Activated naive CD8-positive, alpha-beta T cell treated with anti-CD3 and anti-CD28 coated beads, Interleukin-2, amount 10 ng/mL, durations not matched to agents 7 days and 5 days (primary cell): ENCODE results near the gene EFCAB12. TPM values are rescaled to one million over a fixed set of nuclear protein-coding genes. Genes with fewer than 3 reads are reported as not detected.
"Not testable (repeated sequence)": the region's sequence is repeated elsewhere in the genome, so short reads cannot be mapped to it uniquely, and the experiment has no call there.

Source experiments
- ATAC-seq: fragments of 150-1000 bp; cut with Tn5 transposase; one replicate; pipeline ENCODE4 v1.10.0; 2021; ENCODE audit warnings: low read depth, moderate library complexity
- POLR2A ChIA-PET: fragments of 350-600 bp; sonication (Branson Sonifier 250); formaldehyde crosslinking; loops from one replicate; lab custom pipeline; 2021; ENCODE audit warnings: antibody characterized with exemption; lab: Charles Lee
- DNase-seq: peaks from one replicate; pipeline ENCODE4 v3.0.0; 2021
- H3K27ac Mint-ChIP-seq: one replicate; pipeline ENCODE4 v1.8.0; 2022; ENCODE audit warnings: mild to moderate bottlenecking, mixed read lengths
- H3K27me3 Mint-ChIP-seq: one replicate; pipeline ENCODE4 v1.8.0; 2022; ENCODE audit warnings: mild to moderate bottlenecking, moderate library complexity, mixed read lengths
- H3K36me3 Mint-ChIP-seq: one replicate; pipeline ENCODE4 v1.8.0; 2021; ENCODE audit warnings: mild to moderate bottlenecking, mixed read lengths
- H3K4me1 Mint-ChIP-seq: one replicate; pipeline ENCODE4 v1.8.0; 2021; ENCODE audit warnings: mixed read lengths
- H3K4me3 Mint-ChIP-seq: one replicate; pipeline ENCODE4 v1.8.0; 2022; ENCODE audit warnings: mild to moderate bottlenecking, moderate library complexity, mixed read lengths
- H3K9me3 Mint-ChIP-seq: one replicate; pipeline ENCODE4 v1.8.0; 2021; ENCODE audit warnings: mixed read lengths
- total RNA-seq, 2 experiments: library from RNA; stranded (reverse); gene quantifications; one replicate each; pipeline ENCODE4 v1.2.3, GENCODE V29; 2021

Gene EFCAB12
- total RNA-seq, 2 experiments from 2014 or later: 1.2 to 1.4 TPM

GRCh38 chr3:129392106-129392887, 36.1 kb downstream of the EFCAB12 start:
- POLR2A ChIA-PET, H3K9me3 Mint-ChIP-seq, H3K4me3 Mint-ChIP-seq, H3K4me1 Mint-ChIP-seq, H3K27ac Mint-ChIP-seq, H3K27me3 Mint-ChIP-seq, DNase-seq, ATAC-seq: not testable (repeated sequence)
- H3K36me3 Mint-ChIP-seq: peaks cover 10% of the 10 kb centered on the region

GRCh38 chr3:129391583-129391982, 36.9 kb downstream of the EFCAB12 start:
- ATAC-seq, H3K27ac Mint-ChIP-seq, H3K4me3 Mint-ChIP-seq, H3K4me1 Mint-ChIP-seq, DNase-seq, H3K27me3 Mint-ChIP-seq, H3K9me3 Mint-ChIP-seq, POLR2A ChIA-PET: not testable (repeated sequence)
- peaks cover 17% of the 10 kb centered on the region for H3K36me3 Mint-ChIP-seq

- DNase-seq (no peak), ATAC-seq (no peak)
- H3K4me3 Mint-ChIP-seq: no peak overlapping the region
- H3K9me3 Mint-ChIP-seq: no peaks in the 10 kb centered on the region
- no peak overlapping the region for H3K27ac Mint-ChIP-seq
- POLR2A ChIA-PET: interaction anchor here (0.6 kb wide), 1 partner anchor 232 kb away, joined by 3 read pairs; no protein-coding TSS in a partner anchor
- no peaks in the 10 kb centered on the region for H3K4me1 Mint-ChIP-seq
- H3K27me3 Mint-ChIP-seq: no peaks in the 10 kb centered on the region
- H3K36me3 Mint-ChIP-seq: peaks cover 14% of the 10 kb centered on the region
Measured at GRCh38 chr3:129389572-129389937, 38.9 kb downstream of the EFCAB12 start.

GRCh38 chr3:129388791-129389571, 39.5 kb downstream of the EFCAB12 start:
- H3K4me3 Mint-ChIP-seq, POLR2A ChIA-PET, ATAC-seq, H3K27ac Mint-ChIP-seq, H3K4me1 Mint-ChIP-seq, DNase-seq, H3K27me3 Mint-ChIP-seq, H3K9me3 Mint-ChIP-seq: not testable (repeated sequence)
- H3K36me3 Mint-ChIP-seq: peaks cover 14% of the 10 kb centered on the region

GRCh38 chr3:129387487-129387886, 40.9 kb downstream of the EFCAB12 start:
- no peak overlapping the region for H3K4me3 Mint-ChIP-seq
- no peaks in the 10 kb centered on the region for H3K27me3 Mint-ChIP-seq
- H3K9me3 Mint-ChIP-seq: no peaks in the 10 kb centered on the region
- peaks cover 3% of the 10 kb centered on the region for H3K4me1 Mint-ChIP-seq
- H3K27ac Mint-ChIP-seq: no peak overlapping the region
- DNase-seq (no peak), ATAC-seq (no peak)
- H3K36me3 Mint-ChIP-seq: peaks cover 10% of the 10 kb centered on the region
- POLR2A ChIA-PET: no interaction called here

GRCh38 chr3:129386984-129387383, 41.5 kb downstream of the EFCAB12 start:
- H3K36me3 Mint-ChIP-seq: peaks cover 10% of the 10 kb centered on the region
- POLR2A ChIA-PET: no interaction called here
- H3K9me3 Mint-ChIP-seq: no peaks in the 10 kb centered on the region
- ATAC-seq (no peak), DNase-seq (no peak)
- no peak overlapping the region for H3K4me3 Mint-ChIP-seq
- H3K27me3 Mint-ChIP-seq: no peaks in the 10 kb centered on the region
- H3K27ac Mint-ChIP-seq: no peak overlapping the region
- H3K4me1 Mint-ChIP-seq: peaks cover 3% of the 10 kb centered on the region

- H3K27ac Mint-ChIP-seq, ATAC-seq, H3K9me3 Mint-ChIP-seq, H3K36me3 Mint-ChIP-seq, H3K27me3 Mint-ChIP-seq, H3K4me1 Mint-ChIP-seq, DNase-seq, H3K4me3 Mint-ChIP-seq: not testable (repeated sequence)
- POLR2A ChIA-PET: interaction anchor here (0.7 kb wide), 1 partner anchor 223 kb away, joined by 3 read pairs; no protein-coding TSS in a partner anchor
Measured at GRCh38 chr3:129385507-129385906, 42.9 kb downstream of the EFCAB12 start.

- POLR2A ChIA-PET: no interaction called here
- Mint-ChIP-seq H3K4me1 (peaks cover 3% of the 10 kb centered on the region), H3K27me3 (no peaks in the 10 kb centered on the region), H3K27ac (no peak overlapping the region), H3K4me3 (no peak overlapping the region), H3K36me3 (peaks cover 10% of the 10 kb centered on the region), H3K9me3 (no peaks in the 10 kb centered on the region)
- DNase-seq (no peak), ATAC-seq (no peak)
Measured at GRCh38 chr3:129384594-129385323, 43.7 kb downstream of the EFCAB12 start.

- H3K27me3 Mint-ChIP-seq, H3K4me3 Mint-ChIP-seq, DNase-seq, ATAC-seq, H3K9me3 Mint-ChIP-seq, H3K4me1 Mint-ChIP-seq: not testable (repeated sequence)
- peaks cover 10% of the 10 kb centered on the region for H3K36me3 Mint-ChIP-seq
- POLR2A ChIA-PET: interaction anchor here (0.5 kb wide), 1 partner anchor 140 kb away, joined by 4 read pairs; no protein-coding TSS in a partner anchor
- H3K27ac Mint-ChIP-seq: peak overlapping the region; percentile 38
Measured at GRCh38 chr3:129384103-129384502, 44.3 kb downstream of the EFCAB12 start.

- ATAC-seq (peak; percentile 95), DNase-seq (peak; percentile 45)
- POLR2A ChIA-PET: interaction anchor here (0.5 kb wide), 1 partner anchor 139 kb away, joined by 4 read pairs; no protein-coding TSS in a partner anchor
- H3K36me3 Mint-ChIP-seq: peaks cover 10% of the 10 kb centered on the region
- no peak overlapping the region for H3K27ac Mint-ChIP-seq
- H3K27me3 Mint-ChIP-seq: no peaks in the 10 kb centered on the region
- H3K9me3 Mint-ChIP-seq: no peaks in the 10 kb centered on the region
- peaks cover 3% of the 10 kb centered on the region for H3K4me1 Mint-ChIP-seq
- no peak overlapping the region for H3K4me3 Mint-ChIP-seq
Measured at GRCh38 chr3:129383292-129383860, 45.1 kb downstream of the EFCAB12 start.

- Mint-ChIP-seq H3K36me3 (peaks cover 10% of the 10 kb centered on the region), H3K4me3 (no peak overlapping the region), H3K4me1 (peaks cover 3% of the 10 kb centered on the region), H3K27ac (no peak overlapping the region), H3K27me3 (no peaks in the 10 kb centered on the region), H3K9me3 (no peaks in the 10 kb centered on the region)
- DNase-seq: no peak
- POLR2A ChIA-PET: no interaction called here
- no peak for ATAC-seq
Measured at GRCh38 chr3:129382366-129382765, 46.1 kb downstream of the EFCAB12 start.

- no peak overlapping the region for H3K4me3 Mint-ChIP-seq
- peaks cover 2% of the 10 kb centered on the region for H3K36me3 Mint-ChIP-seq
- DNase-seq: no peak
- peaks cover 3% of the 10 kb centered on the region for H3K4me1 Mint-ChIP-seq
- H3K9me3 Mint-ChIP-seq: no peaks in the 10 kb centered on the region
- no peak for ATAC-seq
- H3K27me3 Mint-ChIP-seq: no peaks in the 10 kb centered on the region
- H3K27ac Mint-ChIP-seq: no peak overlapping the region
- POLR2A ChIA-PET: no interaction called here
Measured at GRCh38 chr3:129379582-129380358, 48.7 kb downstream of the EFCAB12 start.
